HCT116 (cell line): ENCODE data around the gene P2RX6. TPM values are rescaled to one million over a fixed set of nuclear protein-coding genes. Genes with fewer than 3 reads are reported as not detected.

Source experiments
- ATF3 ChIP-seq: IDR thresholded peaks from 2 replicates; pipeline ENCODE4 v1.6.1; 2012
- ELF1 ChIP-seq: IDR thresholded peaks from 2 replicates; pipeline ENCODE4 v1.6.1; 2012; ENCODE audit warnings: low read depth, borderline replicate concordance
- FOSL1 ChIP-seq: IDR thresholded peaks from 2 replicates; pipeline ENCODE4 v1.6.1; 2012; ENCODE audit warnings: low read depth
- JUND ChIP-seq: IDR thresholded peaks from 2 replicates; pipeline ENCODE4 v1.6.1; 2012
- REST ChIP-seq: IDR thresholded peaks from 2 replicates; pipeline ENCODE4 v1.6.1; 2012; ENCODE audit warnings: low read depth
- YY1 ChIP-seq: IDR thresholded peaks from 2 replicates; pipeline ENCODE4 v1.6.1; 2011; ENCODE audit warnings: low read length, low read depth, moderate library complexity, mild to moderate bottlenecking; ENCODE audit not compliant: insufficient replicate concordance; ENCODE audit errors: extremely low read depth
- ZBTB33 ChIP-seq: IDR thresholded peaks from 2 replicates; pipeline ENCODE4 v1.6.1; 2011; ENCODE audit warnings: mild to moderate bottlenecking, low read length, moderate library complexity; ENCODE audit not compliant: insufficient replicate concordance; ENCODE audit errors: extremely low read depth
- ZFX ChIP-seq: fragments of 450-650 bp; IDR thresholded peaks from 2 replicates; pipeline ENCODE4 v1.6.1; 2017
- total RNA-seq: library from RNA; stranded (reverse); gene quantifications from one replicate; pipeline ENCODE4 v1.2.1, GENCODE V29; 2021; ENCODE audit not compliant: unreplicated experiment

The P2RX6 gene
- total RNA-seq, 1 experiment from 2014 or later = 0.20 TPM

DNA sequence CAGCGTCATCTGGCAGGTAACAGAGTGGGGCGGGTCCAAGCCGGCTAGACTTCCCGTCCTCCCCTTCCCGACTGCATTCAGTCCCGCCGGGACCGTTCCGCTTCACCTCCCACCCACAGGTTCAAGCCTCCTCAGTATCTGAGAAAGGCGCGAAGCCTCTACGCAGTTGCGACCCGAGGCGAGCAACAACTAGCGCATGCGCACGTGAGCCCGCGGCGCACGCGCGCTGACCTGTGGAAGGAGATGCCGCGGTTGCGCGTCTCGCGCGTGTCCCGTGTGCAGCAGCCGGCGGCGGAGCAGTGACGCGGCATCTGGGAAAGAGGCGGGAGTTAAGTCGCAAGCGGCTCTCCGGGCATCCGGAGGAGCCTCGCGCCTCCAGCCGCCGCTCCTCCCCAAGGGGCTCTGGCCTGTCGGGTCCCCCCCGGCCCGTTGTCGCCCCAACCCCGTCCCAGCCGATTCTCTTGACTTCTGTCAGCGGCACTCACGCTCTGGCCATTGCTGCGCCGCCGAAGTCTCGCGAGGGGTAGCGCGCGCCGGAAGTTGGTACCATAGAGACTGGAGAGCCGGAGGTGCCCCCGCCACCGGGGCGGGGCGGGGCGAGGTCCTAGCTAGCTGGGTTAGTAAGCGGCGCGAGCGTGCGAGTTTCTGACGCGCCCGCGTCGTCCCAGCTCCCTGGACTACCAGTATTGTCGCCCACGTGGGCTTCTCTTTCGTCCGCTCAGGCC, 13.2 kb upstream of the P2RX6 start, which contains the start of gene THAP7 (continued):
- TF ChIP-seq ZBTB33 (peak; percentile 95), ZFX (no peak), REST (no peak), FOSL1 (no peak), YY1 (no peak), ELF1 (no peak), ATF3 (no peak), JUND (no peak; the same call in 1 of the 2 replicates)
